K562 (cell line): ENCODE results near the gene TMEM14C. TPM values are rescaled to one million over a fixed set of nuclear protein-coding genes. Genes with fewer than 3 reads are reported as not detected.
A peak's percentile ranks its signal among the peaks of the same experiment; 100 is the strongest.

Source experiments
- ARNT ChIP-seq, 2 experiments: fragments of 450-650 bp; IDR thresholded peaks; 2 replicates each; pipeline ENCODE4 v1.6.1; 2016; ENCODE audit warnings: mild to moderate bottlenecking in 1 of 2
- CBFA2T3 ChIP-seq: fragments of 450-650 bp; IDR thresholded peaks from 2 replicates; pipeline ENCODE4 v1.6.1; 2017
- CBX3 ChIP-seq, 2 experiments: IDR thresholded peaks; 1 replicate in 1 of 2; 2 replicates in 1 of 2; pipeline ENCODE4 v1.6.1; 2012; ENCODE audit warnings: inconsistent platforms in 2 of 2, low read length in 2 of 2, borderline replicate concordance in 1 of 2, control low read depth in 1 of 2
- CREM ChIP-seq: IDR thresholded peaks from 2 replicates; pipeline ENCODE4 v1.6.1; 2014; ENCODE audit warnings: antibody characterized with exemption, low read depth
- DPF2 ChIP-seq: fragments of 450-650 bp; IDR thresholded peaks from 2 replicates; pipeline ENCODE4 v1.6.1; 2016
- ELF4 ChIP-seq: fragments of 450-650 bp; formaldehyde crosslinking; IDR thresholded peaks from 2 replicates; pipeline ENCODE4 v1.4.0; 2022; ENCODE audit warnings: missing genetic modification characterization
- ETS2 ChIP-seq: IDR thresholded peaks from 2 replicates; pipeline ENCODE4 v1.6.1; 2016; ENCODE audit warnings: borderline replicate concordance, missing genetic modification characterization, mild to moderate bottlenecking, moderate library complexity, missing compliant biosample characterization; ENCODE audit not compliant: poor library complexity, severe bottlenecking
- HDAC1 ChIP-seq, 2 experiments: fragments of 450-650 bp; IDR thresholded peaks; 2 replicates each; pipeline ENCODE4 v1.6.1; 2016 to 2017; ENCODE audit warnings: inconsistent platforms in 1 of 2, mild to moderate bottlenecking in 1 of 2, moderate library complexity in 1 of 2
- JUND ChIP-seq, 2 experiments: IDR thresholded peaks; 2 replicates in 1 of 2; 3 replicates in 1 of 2; pipeline ENCODE4 v1.6.1; 2011; ENCODE audit warnings: borderline replicate concordance in 2 of 2, low read depth in 2 of 2, low read length in 2 of 2, improper control_type of control experiment in 1 of 2, missing biosample characterization in 1 of 2, missing genetic modification characterization in 1 of 2, missing genetic modification reagents in 1 of 2
- LCOR ChIP-seq: sonication (generic); formaldehyde crosslinking; IDR thresholded peaks from 2 replicates; pipeline ENCODE4 v1.8.0; 2022; ENCODE audit warnings: mild to moderate bottlenecking, missing genetic modification reagents
- MAFG ChIP-seq: fragments of 450-650 bp; conservative IDR thresholded peaks from 2 replicates; pipeline ENCODE4 v1.6.1; 2016; ENCODE audit warnings: missing genetic modification characterization, missing compliant biosample characterization
- MEIS2 ChIP-seq: fragments of 450-650 bp; IDR thresholded peaks from 2 replicates; pipeline ENCODE4 v1.6.1; 2014; ENCODE audit warnings: mild to moderate bottlenecking; ENCODE audit not compliant: partially characterized antibody
- NBN ChIP-seq: fragments of 450-650 bp; IDR thresholded peaks from 2 replicates; pipeline ENCODE4 v1.6.1; 2016; ENCODE audit warnings: low read depth, mild to moderate bottlenecking
- NCOA1 ChIP-seq: fragments of 450-650 bp; IDR thresholded peaks from 2 replicates; pipeline ENCODE4 v1.6.1; 2016; ENCODE audit warnings: low read depth
- NRF1 ChIP-seq, 2 experiments: fragments of 450-650 bp; IDR thresholded peaks in 1 of 2; conservative IDR thresholded peaks in 1 of 2; 2 replicates each; pipeline ENCODE4 v1.6.1; 2014; ENCODE audit warnings: mild to moderate bottlenecking in 2 of 2
- RBBP5 ChIP-seq: fragments of 200-600 bp; sonication (generic); IDR thresholded peaks from 2 replicates; pipeline ENCODE4 v1.6.1; 2012; ENCODE audit warnings: borderline replicate concordance, mild to moderate bottlenecking, low read length, control low read depth, inconsistent platforms; ENCODE audit not compliant: insufficient read depth, poor library complexity, severe bottlenecking
- SMARCA5 ChIP-seq: fragments of 450-650 bp; IDR thresholded peaks from 2 replicates; pipeline ENCODE4 v1.6.1; 2016
- TAF7 ChIP-seq: fragments of 450-650 bp; IDR thresholded peaks from 2 replicates; pipeline ENCODE4 v1.6.1; 2016; ENCODE audit warnings: missing genetic modification characterization, missing compliant biosample characterization
- TEAD1 ChIP-seq, 2 experiments: fragments of 450-650 bp in 1 of 2; sonication (generic) in 1 of 2; formaldehyde crosslinking; IDR thresholded peaks; 2 replicates each; pipeline versions ENCODE4 v1.4.0 to v1.8.0; 2020 to 2022; ENCODE audit warnings: mild to moderate bottlenecking in 2 of 2, missing genetic modification reagents in 1 of 2
- TEAD4 ChIP-seq, 2 experiments: sonication (generic) in 1 of 2; formaldehyde crosslinking in 1 of 2; IDR thresholded peaks; 2 replicates each; pipeline versions ENCODE4 v1.6.1 to v1.8.0; 2012 to 2022; ENCODE audit warnings: borderline replicate concordance in 1 of 2, inconsistent platforms in 1 of 2, low read length in 1 of 2, mild to moderate bottlenecking in 1 of 2, missing genetic modification reagents in 1 of 2
- ZEB2 ChIP-seq: fragments of 450-650 bp; IDR thresholded peaks from 2 replicates; pipeline ENCODE4 v1.6.1; 2016
- ZNF316 ChIP-seq: fragments of 450-650 bp; IDR thresholded peaks from 2 replicates; pipeline ENCODE4 v1.6.1; 2016
- polyA plus RNA-seq, 8 experiments: library from polyadenylated mRNA; depleted of rRNA in 4 of 8; stranded (reverse) in 5 of 8; unstranded in 3 of 8; fragments of >200 nt; fragmentation: Nextera tagmentation in 2 of 8; fragmentation: Illumina TruSeq in 1 of 8; extraction: Ambion mirVana in 2 of 8; extraction: Trizol in 1 of 8; gene quantifications; 2 replicates each; pipeline versions ENCODE4 v1.2.1 to v1.2.3, GENCODE V29; 2011 to 2014; ENCODE audit warnings: inconsistent platforms in 1 of 8, missing spikeins in 1 of 8
- total RNA-seq, 7 experiments: library from RNA; depleted of rRNA in 6 of 7; stranded (reverse); fragments of >200 nt in 6 of 7; fragmentation: Illumina TruSeq in 2 of 7; extraction: Trizol in 2 of 7; gene quantifications; 2 replicates each; pipeline versions ENCODE4 v1.2.1 to v1.2.3, GENCODE V29; 2011 to 2021; ENCODE audit warnings: low replicate concordance in 1 of 7
- TF ChIP-seq, protein P1 (sequence below): IDR thresholded peaks from 2 replicates; pipeline ENCODE4 v1.6.1; 2012; ENCODE audit warnings: low read depth, low read length, improper control_type of control experiment, borderline replicate concordance
- TF ChIP-seq, protein P2 (sequence below), 3 experiments: IDR thresholded peaks in 2 of 3; conservative IDR thresholded peaks in 1 of 3; 2 replicates each; pipeline ENCODE4 v1.5.1; 2011 to 2012; ENCODE audit warnings: low read length in 3 of 3, mild to moderate bottlenecking in 3 of 3, control low read depth in 2 of 3, improper control_type of control experiment in 1 of 3, inconsistent platforms in 1 of 3, low read depth in 1 of 3, mixed read lengths in 1 of 3, moderate library complexity in 1 of 3; ENCODE audit not compliant: insufficient read depth in 2 of 3
- TF ChIP-seq, protein P3 (sequence below): sonication (generic); formaldehyde crosslinking; IDR thresholded peaks from 2 replicates; pipeline ENCODE4 v1.8.0; 2023; ENCODE audit warnings: mild to moderate bottlenecking, missing genetic modification reagents

The TMEM14C gene
- total and polyA plus RNA-seq, 9 of the 15 experiments (the other 6 are each of a cell fraction or from before 2014, with no cell fraction given): 151 to 496 (median 263) TPM

DNA sequence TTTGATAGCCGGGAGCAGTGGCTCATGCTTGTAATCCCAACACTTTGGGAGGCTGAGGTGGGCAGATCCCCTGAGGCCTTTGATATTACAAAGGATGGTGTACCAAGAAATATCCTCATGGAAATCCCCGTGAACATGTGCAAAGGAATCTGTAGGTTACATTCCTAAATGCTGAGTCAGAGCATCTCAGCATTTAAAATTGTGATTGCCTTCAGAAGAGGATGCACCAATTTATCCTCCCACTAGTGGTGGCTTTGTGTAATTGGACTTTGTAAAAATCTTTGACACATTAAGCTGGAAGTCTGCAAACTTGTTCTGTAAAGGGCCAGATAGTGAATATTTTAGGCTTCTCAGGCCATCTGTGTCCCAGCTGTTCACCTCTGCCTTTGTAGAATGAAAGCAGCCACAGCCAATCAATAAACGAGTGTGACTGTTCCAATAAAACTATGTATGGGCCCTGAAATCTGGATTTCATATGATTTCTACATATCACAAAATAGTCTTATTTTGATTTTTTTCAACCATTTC is 36.5 kb downstream of the TMEM14C start (continued):
- TF ChIP-seq RBBP5: no peak
- peak; percentile 65 for TF ChIP-seq ZEB2
- no peak for TF ChIP-seq ETS2
- TF ChIP-seq, protein P1, sequence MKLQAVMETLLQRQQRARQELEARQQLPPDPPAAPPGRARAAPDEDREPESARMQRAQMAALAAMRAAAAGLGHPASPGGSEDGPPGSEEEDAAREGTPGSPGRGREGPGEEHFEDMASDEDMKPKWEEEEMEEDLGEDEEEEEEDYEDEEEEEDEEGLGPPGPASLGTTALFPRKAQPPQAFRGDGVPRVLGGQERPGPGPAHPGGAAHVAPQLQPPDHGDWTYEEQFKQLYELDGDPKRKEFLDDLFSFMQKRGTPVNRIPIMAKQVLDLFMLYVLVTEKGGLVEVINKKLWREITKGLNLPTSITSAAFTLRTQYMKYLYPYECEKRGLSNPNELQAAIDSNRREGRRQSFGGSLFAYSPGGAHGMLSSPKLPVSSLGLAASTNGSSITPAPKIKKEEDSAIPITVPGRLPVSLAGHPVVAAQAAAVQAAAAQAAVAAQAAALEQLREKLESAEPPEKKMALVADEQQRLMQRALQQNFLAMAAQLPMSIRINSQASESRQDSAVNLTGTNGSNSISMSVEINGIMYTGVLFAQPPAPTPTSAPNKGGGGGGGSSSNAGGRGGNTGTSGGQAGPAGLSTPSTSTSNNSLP: peak; percentile 96
- TF ChIP-seq TEAD1 (CRISPR knock-in tag; IDR thresholded peaks at IDR 0.05): peak; percentile 86 to 93
- TF ChIP-seq ELF4 (CRISPR knock-in tag): no peak
- TF ChIP-seq CBFA2T3: 0 out of 2 replicates have a peak, but pooled peaks have one; percentile 23
- peak; percentile 93 for TF ChIP-seq JUND (IDR thresholded peaks at IDR 0.05; ENCODE audit: borderline replicate concordance, low read depth, low read length)
- TF ChIP-seq JUND (tag; IDR thresholded peaks at IDR 0.05; ENCODE audit: borderline replicate concordance, low read depth, low read length): peak; percentile 95
- TF ChIP-seq, protein P2, sequence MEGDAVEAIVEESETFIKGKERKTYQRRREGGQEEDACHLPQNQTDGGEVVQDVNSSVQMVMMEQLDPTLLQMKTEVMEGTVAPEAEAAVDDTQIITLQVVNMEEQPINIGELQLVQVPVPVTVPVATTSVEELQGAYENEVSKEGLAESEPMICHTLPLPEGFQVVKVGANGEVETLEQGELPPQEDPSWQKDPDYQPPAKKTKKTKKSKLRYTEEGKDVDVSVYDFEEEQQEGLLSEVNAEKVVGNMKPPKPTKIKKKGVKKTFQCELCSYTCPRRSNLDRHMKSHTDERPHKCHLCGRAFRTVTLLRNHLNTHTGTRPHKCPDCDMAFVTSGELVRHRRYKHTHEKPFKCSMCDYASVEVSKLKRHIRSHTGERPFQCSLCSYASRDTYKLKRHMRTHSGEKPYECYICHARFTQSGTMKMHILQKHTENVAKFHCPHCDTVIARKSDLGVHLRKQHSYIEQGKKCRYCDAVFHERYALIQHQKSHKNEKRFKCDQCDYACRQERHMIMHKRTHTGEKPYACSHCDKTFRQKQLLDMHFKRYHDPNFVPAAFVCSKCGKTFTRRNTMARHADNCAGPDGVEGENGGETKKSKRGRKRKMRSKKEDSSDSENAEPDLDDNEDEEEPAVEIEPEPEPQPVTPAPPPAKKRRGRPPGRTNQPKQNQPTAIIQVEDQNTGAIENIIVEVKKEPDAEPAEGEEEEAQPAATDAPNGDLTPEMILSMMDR (IDR thresholded peaks at IDR 0.05 in 2 of 3, conservative IDR thresholded peaks at IDR 0.05 in 1 of 3; ENCODE audit: insufficient read depth in 2 of 3, low read depth in 1 of 3, low read length in 3 of 3): peak; percentile 58 to 81 (median 76)
- TF ChIP-seq SMARCA5: no peak
- peak; percentile 49; the same call in 1 of the 2 replicates for TF ChIP-seq NBN
- 0 out of 4 replicates have a peak, but pooled peaks have one; percentile 23 to 25 for TF ChIP-seq NRF1 (conservative IDR thresholded peaks at IDR 0.05 in 1 of 2, IDR thresholded peaks at IDR 0.05 in 1 of 2)
- peak; percentile 12 for TF ChIP-seq MEIS2
- no peak for TF ChIP-seq NCOA1
- peak in 1 of 2 experiments; percentile 61; a peak in 2 of 4 replicates for TF ChIP-seq HDAC1 (IDR thresholded peaks at IDR 0.05)
- peak; percentile 63 for TF ChIP-seq DPF2
- TF ChIP-seq LCOR (CRISPR knock-in tag): peak; percentile 52; the same call in 1 of the 2 replicates
- TF ChIP-seq ZNF316: peak; percentile 99
- TF ChIP-seq TEAD4 (IDR thresholded peaks at IDR 0.05; ENCODE audit: low read length): peak; percentile 77
- no peak for TF ChIP-seq TEAD4 (CRISPR knock-in tag; IDR thresholded peaks at IDR 0.05; ENCODE audit: borderline replicate concordance)
- no peak for TF ChIP-seq TAF7 (tag)
- TF ChIP-seq ARNT (IDR thresholded peaks at IDR 0.05): 0 out of 4 replicates have a peak, but pooled peaks of 1 of the 2 experiments have one; percentile 58
- peak; percentile 98 for TF ChIP-seq MAFG
- peak in 1 of 2 experiments; percentile 31; a peak in 1 of 3 replicates for TF ChIP-seq CBX3 (IDR thresholded peaks at IDR 0.05; ENCODE audit: borderline replicate concordance in 1 of 2, low read length in 2 of 2)
- TF ChIP-seq, protein P3, sequence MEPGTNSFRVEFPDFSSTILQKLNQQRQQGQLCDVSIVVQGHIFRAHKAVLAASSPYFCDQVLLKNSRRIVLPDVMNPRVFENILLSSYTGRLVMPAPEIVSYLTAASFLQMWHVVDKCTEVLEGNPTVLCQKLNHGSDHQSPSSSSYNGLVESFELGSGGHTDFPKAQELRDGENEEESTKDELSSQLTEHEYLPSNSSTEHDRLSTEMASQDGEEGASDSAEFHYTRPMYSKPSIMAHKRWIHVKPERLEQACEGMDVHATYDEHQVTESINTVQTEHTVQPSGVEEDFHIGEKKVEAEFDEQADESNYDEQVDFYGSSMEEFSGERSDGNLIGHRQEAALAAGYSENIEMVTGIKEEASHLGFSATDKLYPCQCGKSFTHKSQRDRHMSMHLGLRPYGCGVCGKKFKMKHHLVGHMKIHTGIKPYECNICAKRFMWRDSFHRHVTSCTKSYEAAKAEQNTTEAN (CRISPR knock-in tag): no peak
- TF ChIP-seq CREM: peak; percentile 33; the same call in 1 of the 2 replicates
